ENCODE measurements around the gene HHAT. TPM values are rescaled to one million over a fixed set of nuclear protein-coding genes. Genes with fewer than 3 reads are reported as not detected.

The HHAT gene
- total RNA-seq, 1 donor from 2014 or later = 6.0 TPM

DNA sequence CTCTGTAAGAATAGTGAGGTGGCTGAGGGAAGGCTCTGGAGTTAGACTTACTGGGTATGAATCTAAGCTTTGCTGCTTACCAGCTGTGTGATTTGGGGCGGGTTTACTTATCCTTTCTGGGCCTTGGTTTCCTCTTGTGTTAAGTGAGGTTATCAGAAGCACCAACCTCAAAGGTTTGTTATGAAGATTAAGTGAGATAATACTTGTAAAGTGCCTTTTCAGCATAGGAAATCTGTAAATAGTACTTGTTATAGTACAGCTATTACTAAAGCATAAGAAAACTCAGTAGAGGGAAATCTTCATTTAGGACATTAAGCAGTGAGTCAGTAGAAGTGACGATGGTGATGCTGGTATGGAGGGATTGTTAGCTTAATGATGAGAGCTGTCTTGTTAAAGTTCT, 12.1 kb downstream of the HHAT start:
- TF ChIP-seq, protein P1, sequence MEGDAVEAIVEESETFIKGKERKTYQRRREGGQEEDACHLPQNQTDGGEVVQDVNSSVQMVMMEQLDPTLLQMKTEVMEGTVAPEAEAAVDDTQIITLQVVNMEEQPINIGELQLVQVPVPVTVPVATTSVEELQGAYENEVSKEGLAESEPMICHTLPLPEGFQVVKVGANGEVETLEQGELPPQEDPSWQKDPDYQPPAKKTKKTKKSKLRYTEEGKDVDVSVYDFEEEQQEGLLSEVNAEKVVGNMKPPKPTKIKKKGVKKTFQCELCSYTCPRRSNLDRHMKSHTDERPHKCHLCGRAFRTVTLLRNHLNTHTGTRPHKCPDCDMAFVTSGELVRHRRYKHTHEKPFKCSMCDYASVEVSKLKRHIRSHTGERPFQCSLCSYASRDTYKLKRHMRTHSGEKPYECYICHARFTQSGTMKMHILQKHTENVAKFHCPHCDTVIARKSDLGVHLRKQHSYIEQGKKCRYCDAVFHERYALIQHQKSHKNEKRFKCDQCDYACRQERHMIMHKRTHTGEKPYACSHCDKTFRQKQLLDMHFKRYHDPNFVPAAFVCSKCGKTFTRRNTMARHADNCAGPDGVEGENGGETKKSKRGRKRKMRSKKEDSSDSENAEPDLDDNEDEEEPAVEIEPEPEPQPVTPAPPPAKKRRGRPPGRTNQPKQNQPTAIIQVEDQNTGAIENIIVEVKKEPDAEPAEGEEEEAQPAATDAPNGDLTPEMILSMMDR (IDR thresholded peaks at IDR 0.05) = no peak
- Mint-ChIP-seq H3K27ac (ENCODE audit: unreplicated experiment) (no peak overlapping the region), H3K4me1 (ENCODE audit: unreplicated experiment) (no peaks in the 10 kb centered on the region), H3K9me3 (ENCODE audit: unreplicated experiment) (no peaks in the 10 kb centered on the region), H3K4me3 (ENCODE audit: unreplicated experiment) (no peak overlapping the region), H3K36me3 (ENCODE audit: unreplicated experiment) (no peaks in the 10 kb centered on the region), H3K27me3 (ENCODE audit: unreplicated experiment) (no peaks in the 10 kb centered on the region)
- no peak for DNase-seq (ENCODE audit: extremely low spot score, unreplicated experiment)

DNA sequence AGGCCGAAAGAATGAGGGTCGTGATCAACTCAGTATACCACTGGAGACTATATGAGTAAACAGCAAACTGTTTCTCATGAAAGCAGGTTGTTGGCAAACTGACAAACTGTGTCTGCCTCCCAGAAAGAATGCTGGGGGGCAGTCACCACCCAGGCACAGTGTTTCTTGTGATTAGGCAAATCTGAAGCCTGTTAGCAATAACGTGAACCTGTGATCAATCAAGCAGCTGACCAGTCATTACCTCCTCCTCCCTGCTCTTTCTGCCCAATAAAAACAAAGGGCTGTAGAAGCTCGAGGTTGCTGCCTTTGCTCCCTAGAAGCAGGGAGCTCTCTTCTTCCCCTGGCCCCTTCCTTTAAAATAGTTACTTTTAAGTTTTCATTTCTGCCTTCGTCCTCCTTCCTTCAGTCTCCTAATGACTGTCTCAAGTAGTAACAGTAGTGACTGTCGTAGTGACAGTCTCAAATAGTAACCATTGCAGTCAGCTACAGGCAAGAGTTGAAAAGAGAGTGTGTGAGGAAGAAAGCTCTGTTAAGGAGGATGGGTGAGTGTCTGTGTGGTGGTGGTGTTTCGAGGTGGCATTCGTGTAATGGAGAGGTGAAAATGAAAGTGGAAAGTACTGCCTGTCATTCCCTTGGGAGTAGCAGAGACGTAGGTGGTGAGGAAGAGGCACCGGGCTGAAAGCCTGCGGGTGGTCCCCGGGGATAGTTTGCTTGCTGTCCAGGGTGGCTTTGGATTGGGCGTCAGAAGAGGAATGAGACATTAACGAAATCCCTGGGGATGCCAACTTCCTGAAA, 14.5 kb downstream of the HHAT start:
- Mint-ChIP-seq H3K4me3 (ENCODE audit: unreplicated experiment) (no peak overlapping the region), H3K27me3 (ENCODE audit: unreplicated experiment) (no peaks in the 10 kb centered on the region), H3K36me3 (ENCODE audit: unreplicated experiment) (no peaks in the 10 kb centered on the region), H3K27ac (ENCODE audit: unreplicated experiment) (no peak overlapping the region), H3K4me1 (ENCODE audit: unreplicated experiment) (no peaks in the 10 kb centered on the region), H3K9me3 (ENCODE audit: unreplicated experiment) (no peaks in the 10 kb centered on the region)
- peak; percentile 56 for DNase-seq (ENCODE audit: extremely low spot score, unreplicated experiment)
- TF ChIP-seq, protein P1 (IDR thresholded peaks at IDR 0.05) = no peak

DNA sequence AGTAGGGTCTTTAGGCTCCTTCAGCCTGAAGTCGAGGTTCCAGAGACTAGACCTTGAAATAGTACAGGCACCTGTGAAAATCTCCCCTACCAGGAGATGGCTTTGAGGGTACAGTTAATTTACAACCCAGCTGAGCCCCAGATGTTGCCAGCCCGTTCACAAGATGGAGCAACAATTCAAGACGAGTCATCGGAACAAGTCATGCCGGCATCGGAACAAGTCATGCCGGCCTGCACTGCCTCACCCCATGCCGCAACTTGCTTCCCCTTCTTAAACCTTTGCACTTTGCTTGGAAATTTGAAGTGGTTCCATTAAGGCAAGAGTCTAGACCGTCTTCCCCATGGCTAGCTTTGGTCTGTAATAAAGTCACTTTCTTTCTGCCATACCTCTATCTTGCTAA, 16.0 kb downstream of the HHAT start:
- DNase-seq (ENCODE audit: extremely low spot score, unreplicated experiment) = peak; percentile 27
- Mint-ChIP-seq H3K4me3 (ENCODE audit: unreplicated experiment) (no peak overlapping the region), H3K27ac (ENCODE audit: unreplicated experiment) (no peak overlapping the region), H3K9me3 (ENCODE audit: unreplicated experiment) (no peaks in the 10 kb centered on the region), H3K36me3 (ENCODE audit: unreplicated experiment) (no peaks in the 10 kb centered on the region), H3K27me3 (ENCODE audit: unreplicated experiment) (no peaks in the 10 kb centered on the region), H3K4me1 (ENCODE audit: unreplicated experiment) (no peaks in the 10 kb centered on the region)
- TF ChIP-seq, protein P1 (IDR thresholded peaks at IDR 0.05) = no peak

DNA sequence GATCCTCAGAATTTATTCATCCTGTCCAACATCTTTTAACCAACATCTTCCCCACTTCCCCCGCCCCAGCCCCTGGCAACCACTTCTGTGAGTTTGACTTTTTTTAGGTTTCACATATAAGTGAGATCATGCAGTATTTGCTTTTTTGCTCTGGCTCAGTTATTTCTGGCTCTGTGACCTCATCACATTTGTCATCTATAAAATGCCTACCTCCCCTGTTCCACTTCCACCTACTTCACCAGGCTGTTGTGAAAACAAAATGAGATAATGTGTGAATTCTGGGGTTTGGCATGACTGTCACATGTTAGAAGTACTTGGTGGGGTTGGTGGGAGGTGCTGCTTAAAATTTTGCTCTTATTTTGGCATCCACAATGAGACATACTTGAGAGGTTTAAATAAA, 18.4 kb downstream of the HHAT start:
- Mint-ChIP-seq H3K27me3 (ENCODE audit: unreplicated experiment) (no peaks in the 10 kb centered on the region), H3K27ac (ENCODE audit: unreplicated experiment) (no peak overlapping the region), H3K9me3 (ENCODE audit: unreplicated experiment) (no peaks in the 10 kb centered on the region), H3K4me1 (ENCODE audit: unreplicated experiment) (no peaks in the 10 kb centered on the region), H3K36me3 (ENCODE audit: unreplicated experiment) (peaks cover 5% of the 10 kb centered on the region), H3K4me3 (ENCODE audit: unreplicated experiment) (no peak overlapping the region)
- DNase-seq (ENCODE audit: extremely low spot score, unreplicated experiment) = peak; percentile 27
- TF ChIP-seq, protein P1 (IDR thresholded peaks at IDR 0.05) = no peak

DNA sequence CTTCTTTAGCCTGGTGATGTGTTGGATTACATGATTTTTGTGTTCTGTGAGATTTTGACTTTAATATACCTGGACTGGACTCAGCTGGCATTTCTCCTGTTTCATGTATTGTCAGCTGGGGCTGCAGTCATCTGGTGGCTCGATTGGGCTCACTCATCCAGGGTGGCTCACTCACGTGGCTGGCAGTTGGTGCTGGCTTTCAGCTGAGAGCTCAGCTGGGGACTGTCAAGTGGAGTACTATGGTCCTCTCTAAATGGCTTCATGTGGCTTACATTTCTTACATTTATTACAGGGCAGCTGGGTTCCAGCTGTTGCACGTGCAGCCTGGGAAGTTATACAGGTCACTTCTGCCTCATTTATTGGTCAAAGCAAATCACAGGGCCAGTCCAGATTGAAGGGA, 22.8 kb downstream of the HHAT start:
- Mint-ChIP-seq H3K4me3 (ENCODE audit: unreplicated experiment) (no peak overlapping the region), H3K27ac (ENCODE audit: unreplicated experiment) (no peak overlapping the region), H3K4me1 (ENCODE audit: unreplicated experiment) (no peaks in the 10 kb centered on the region), H3K9me3 (ENCODE audit: unreplicated experiment) (no peaks in the 10 kb centered on the region), H3K27me3 (ENCODE audit: unreplicated experiment) (no peaks in the 10 kb centered on the region), H3K36me3 (ENCODE audit: unreplicated experiment) (peaks cover 5% of the 10 kb centered on the region)
- no peak for DNase-seq (ENCODE audit: extremely low spot score, unreplicated experiment)
- TF ChIP-seq, protein P1 (IDR thresholded peaks at IDR 0.05) = no peak

All from osteocyte (in vitro differentiated cells).